PFSK-1 (cell line): ENCODE data around the gene WNT6.

ENCODE experiments used
- FOXP2 ChIP-seq: optimal IDR thresholded peaks from 2 replicates; pipeline ENCODE3; 2011; ENCODE audit warnings: borderline replicate concordance, control low read depth, inconsistent platforms; ENCODE audit not compliant: insufficient read depth; ENCODE audit errors: extremely low read length, extremely low read depth
- POLR2AphosphoS5 ChIP-seq: IDR thresholded peaks from 2 replicates; pipeline ENCODE4 v1.6.1; 2012; ENCODE audit warnings: low read depth, mild to moderate bottlenecking, control low read depth, low read length, moderate library complexity
- REST ChIP-seq, 2 experiments: IDR thresholded peaks; 2 replicates each; pipeline versions ENCODE4 v1.6.1 to v1.8.0; 2011 to 2012; ENCODE audit warnings: low read depth in 2 of 2, low read length in 2 of 2, control low read depth in 1 of 2, inconsistent platforms in 1 of 2, mild to moderate bottlenecking in 1 of 2, moderate library complexity in 1 of 2; ENCODE audit not compliant: insufficient read depth in 1 of 2
- SIN3A ChIP-seq: IDR thresholded peaks from 2 replicates; pipeline ENCODE4 v1.6.1; 2012; ENCODE audit warnings: mild to moderate bottlenecking, low read length, moderate library complexity, borderline replicate concordance; ENCODE audit not compliant: insufficient read depth
- TAF1 ChIP-seq: IDR thresholded peaks from 2 replicates; pipeline ENCODE4 v1.6.1; 2012; ENCODE audit warnings: low read length, control low read depth, borderline replicate concordance; ENCODE audit not compliant: insufficient read depth

The WNT6 gene

GRCh38 chr2:218896501-218897393, 37.1 kb downstream of the WNT6 start:
- TF ChIP-seq FOXP2 = no peak
- no peak for TF ChIP-seq POLR2AphosphoS5
- no peak for TF ChIP-seq REST (IDR thresholded peaks at IDR 0.05; ENCODE audit: insufficient read depth in 1 of 2, low read depth in 2 of 2, low read length in 2 of 2)
- TF ChIP-seq TAF1 = no peak
- no peak for TF ChIP-seq SIN3A

DNA sequence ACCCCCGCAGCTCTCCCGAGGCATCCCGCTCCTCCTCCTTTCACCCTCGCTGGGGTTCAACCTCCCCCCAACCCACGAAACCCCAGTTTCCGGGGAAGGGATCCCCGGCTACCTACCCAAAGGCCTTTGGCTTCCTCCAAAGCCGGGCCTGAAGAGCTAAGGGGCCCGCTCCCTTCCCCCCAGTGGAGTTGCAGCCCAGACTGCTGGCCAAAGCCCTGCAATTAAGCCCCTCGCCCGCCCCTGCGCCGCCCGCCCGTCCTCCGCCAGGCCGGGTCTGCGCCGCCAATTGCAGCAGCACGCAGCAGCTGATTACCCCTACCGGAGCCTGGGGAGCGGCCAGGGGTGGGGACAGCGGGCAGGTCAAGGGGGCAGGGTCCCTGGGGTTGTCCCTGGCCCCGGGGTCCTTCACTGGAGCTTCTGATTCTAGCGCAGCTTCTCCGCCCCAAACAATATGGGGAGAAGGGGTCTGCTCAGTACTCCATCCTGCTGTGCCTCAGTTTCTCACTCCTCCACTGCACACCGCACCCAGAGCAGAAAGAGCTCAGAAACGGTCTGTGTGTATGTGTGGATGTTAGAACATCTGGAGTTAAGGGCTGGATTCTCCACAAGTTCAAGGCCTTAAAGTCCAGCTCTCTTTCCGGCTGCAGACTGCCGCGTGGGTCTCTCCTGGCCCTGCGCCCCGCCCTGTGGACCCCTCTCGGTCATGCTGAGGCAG, 37.9 kb downstream of the WNT6 start:
- no peak for TF ChIP-seq REST (IDR thresholded peaks at IDR 0.05; ENCODE audit: insufficient read depth in 1 of 2, low read depth in 2 of 2, low read length in 2 of 2)
- no peak for TF ChIP-seq POLR2AphosphoS5
- no peak for TF ChIP-seq SIN3A
- TF ChIP-seq TAF1 = no peak
- TF ChIP-seq FOXP2 = no peak

GRCh38 chr2:218898109-218898878, 38.7 kb downstream of the WNT6 start:
- TF ChIP-seq TAF1 (no peak), REST (IDR thresholded peaks at IDR 0.05; ENCODE audit: insufficient read depth in 1 of 2, low read depth in 2 of 2, low read length in 2 of 2) (no peak), POLR2AphosphoS5 (no peak), FOXP2 (no peak), SIN3A (no peak)

GRCh38 chr2:218899147-218899546, 39.5 kb downstream of the WNT6 start:
- no peak for TF ChIP-seq FOXP2
- no peak for TF ChIP-seq SIN3A
- TF ChIP-seq POLR2AphosphoS5 = no peak
- no peak for TF ChIP-seq TAF1
- TF ChIP-seq REST (IDR thresholded peaks at IDR 0.05; ENCODE audit: insufficient read depth in 1 of 2, low read depth in 2 of 2, low read length in 2 of 2) = no peak
